Common myeloid progenitor, CD34-positive (primary cell): ENCODE results near the gene TMEM106C.

Experiments used
- CTCF ChIA-PET: fragments of 350-600 bp; sonication (Branson Sonifier 250); formaldehyde crosslinking; loops from one replicate; lab custom pipeline; 2021; ENCODE audit warnings: antibody characterized with exemption; lab: Charles Lee
- POLR2A ChIA-PET: fragments of 350-600 bp; sonication (Branson Sonifier 250); formaldehyde crosslinking; loops from one replicate; lab custom pipeline; 2021; ENCODE audit warnings: antibody characterized with exemption; lab: Charles Lee
- DNase-seq, 3 donors: peaks; one replicate each; pipeline versions ENCODE4 v3.0.0 to v3.0.0-alpha.2; 2013
- H3K27ac ChIP-seq, 2 experiments: 1 replicate in 1 of 2; 2 replicates in 1 of 2; pipeline ENCODE4 v1.7.0; 2013; ENCODE audit warnings: inconsistent platforms in 2 of 2, low read length in 2 of 2, mild to moderate bottlenecking in 2 of 2, low read depth in 1 of 2, moderate library complexity in 1 of 2; ENCODE audit not compliant: severe bottlenecking in 2 of 2, insufficient read depth in 1 of 2, poor library complexity in 1 of 2
- H3K27me3 ChIP-seq, 5 experiments: replicated peaks in 2 of 5; 1 replicate in 3 of 5; 2 replicates in 2 of 5; pipeline versions ENCODE4 v1.6.1 to v1.7.0; 2013; ENCODE audit warnings: low read length in 4 of 5, mild to moderate bottlenecking in 2 of 5, moderate library complexity in 2 of 5, inconsistent platforms in 1 of 5; ENCODE audit not compliant: insufficient read depth in 5 of 5, control insufficient read depth in 4 of 5
- H3K36me3 ChIP-seq, 4 experiments: 1 replicate in 2 of 4; 2 replicates in 2 of 4; pipeline versions ENCODE4 v1.6.1 to v1.7.0; 2013; ENCODE audit warnings: low read length in 3 of 4, control low read depth in 1 of 4, mild to moderate bottlenecking in 1 of 4; ENCODE audit not compliant: control insufficient read depth in 4 of 4, insufficient read depth in 4 of 4
- H3K4me1 ChIP-seq, 4 experiments: 1 replicate in 3 of 4; 2 replicates in 1 of 4; pipeline versions ENCODE4 v1.6.1 to v1.7.1; 2013; ENCODE audit warnings: low read length in 3 of 4, mild to moderate bottlenecking in 3 of 4, control low read depth in 1 of 4, inconsistent platforms in 1 of 4, moderate library complexity in 1 of 4; ENCODE audit not compliant: control insufficient read depth in 4 of 4, insufficient read depth in 4 of 4; ENCODE audit errors: control extremely low read depth in 1 of 4
- H3K4me3 ChIP-seq, 7 experiments: 1 replicate in 4 of 7; 2 replicates in 3 of 7; pipeline versions ENCODE4 v1.5.1 to v1.7.0; 2013; ENCODE audit warnings: mild to moderate bottlenecking in 7 of 7, low read length in 6 of 7, moderate library complexity in 6 of 7, inconsistent platforms in 2 of 7, low read depth in 2 of 7, control low read depth in 1 of 7; ENCODE audit not compliant: insufficient read depth in 4 of 7, control insufficient read depth in 1 of 7; ENCODE audit errors: extremely low read depth in 1 of 7
- H3K9me3 ChIP-seq, 5 experiments: 1 replicate in 4 of 5; 2 replicates in 1 of 5; pipeline versions ENCODE4 v1.6.1 to v1.7.1; 2013; ENCODE audit warnings: low read length in 4 of 5, mild to moderate bottlenecking in 2 of 5, inconsistent platforms in 1 of 5, low read depth in 1 of 5, moderate library complexity in 1 of 5; ENCODE audit not compliant: control insufficient read depth in 4 of 5, insufficient read depth in 2 of 5; ENCODE audit errors: control extremely low read depth in 1 of 5
- WGBS: methylation state at CpG from one replicate; pipeline ENCODE4 v1.1.5; 2013; ENCODE audit not compliant: insufficient coverage; 5-methylcytosine and 5-hydroxymethylcytosine counted together

TMEM106C gene

DNA sequence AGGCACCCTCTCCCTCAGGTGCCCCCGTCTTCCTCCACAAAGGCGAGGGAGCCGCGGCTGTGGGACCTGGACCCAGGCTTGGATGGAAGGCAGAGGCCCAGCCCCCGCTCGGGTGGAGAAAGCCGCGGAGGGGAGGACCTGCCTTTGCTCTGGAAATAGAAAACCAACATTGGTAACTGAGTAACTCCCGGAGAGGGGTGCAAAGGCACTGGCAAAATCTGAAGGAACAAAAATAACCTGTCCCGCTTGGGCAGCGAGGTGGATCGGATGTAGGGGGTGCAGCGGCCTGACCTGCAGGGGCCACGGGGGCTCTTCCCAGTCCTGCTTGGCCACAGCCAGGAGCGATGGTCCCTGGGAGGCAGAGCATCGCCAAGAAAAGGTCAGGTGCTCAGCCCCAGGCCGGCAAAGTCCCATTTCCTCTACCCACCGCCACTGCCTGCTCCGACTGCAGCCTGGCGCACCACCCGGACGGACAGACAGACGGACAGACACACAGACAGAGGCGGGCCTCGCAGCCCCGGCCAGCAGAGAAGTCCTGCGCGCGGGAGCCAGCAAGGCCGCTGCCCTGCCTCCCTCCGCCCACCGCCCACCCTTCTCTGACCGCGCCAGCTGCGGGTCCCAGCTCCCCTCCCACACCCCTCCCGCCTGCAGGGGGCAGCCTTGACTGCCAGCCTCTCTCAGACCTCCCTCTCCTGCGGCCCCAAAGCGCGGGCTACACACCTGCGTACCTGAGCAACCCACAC lies 21.4 kb upstream of the TMEM106C start:
- Histone ChIP-seq H3K9me3 (no peaks in the 10 kb centered on the region), H3K4me1 (peaks cover 2 to 14% (median 10%) of the 10 kb centered on the region in 4 experiments), H3K4me3 (peak overlapping the region in 1 of 7 experiments; percentile 49), H3K27ac (no peak overlapping the region), H3K27me3 (peaks cover 0 to 10% (median 2%) of the 10 kb centered on the region in 5 experiments), H3K36me3 (no peaks in the 10 kb centered on the region)
- ChIA-PET POLR2A (no interaction called here), CTCF (interaction anchor here (1.3 kb wide), 1 partner anchor 48 kb away, joined by 3 read pairs; no protein-coding TSS in a partner anchor)
- peak in 2 of 3 donors; percentile 42 to 48 for DNase-seq
- WGBS = 73% methylated on average over 19 of the region's 40 CpGs

DNA sequence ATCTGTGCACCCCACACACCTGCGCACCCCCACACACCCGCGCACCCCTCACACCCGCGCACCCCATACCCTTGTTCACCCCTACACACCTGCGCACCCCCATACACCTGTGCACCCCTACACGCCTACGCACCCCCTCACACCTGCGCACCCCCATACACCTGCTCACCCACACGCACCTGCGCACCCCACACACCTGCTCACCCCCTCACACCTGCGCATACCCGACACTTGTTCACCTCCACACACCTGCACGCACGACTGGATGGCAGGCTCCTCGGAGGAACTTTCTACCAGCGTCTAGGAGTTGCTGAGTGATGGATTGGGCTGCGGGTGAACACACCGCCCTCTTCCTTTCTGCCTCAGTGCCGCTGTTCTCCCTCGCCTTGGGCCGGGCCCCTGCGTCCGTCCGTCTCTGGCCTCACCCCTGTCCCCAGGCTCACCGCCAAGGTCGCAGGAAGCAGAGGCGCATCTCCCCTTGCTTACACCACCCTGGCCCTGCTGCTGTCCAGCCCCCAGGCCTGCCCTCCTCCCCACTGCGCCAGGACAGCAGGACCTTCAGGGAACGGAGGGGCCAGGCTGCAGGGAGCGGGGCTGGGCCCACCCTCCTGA lies 20.7 kb upstream of the TMEM106C start:
- ChIA-PET POLR2A (no interaction called here), CTCF (interaction anchor here (1.3 kb wide), 1 partner anchor 49 kb away, joined by 3 read pairs; no protein-coding TSS in a partner anchor)
- no peak for DNase-seq
- Histone ChIP-seq H3K9me3 (no peaks in the 10 kb centered on the region), H3K36me3 (no peaks in the 10 kb centered on the region), H3K4me1 (peaks cover 2 to 19% (median 13%) of the 10 kb centered on the region in 4 experiments), H3K4me3 (no peak overlapping the region), H3K27ac (no peak overlapping the region), H3K27me3 (peaks cover 0 to 10% (median 2%) of the 10 kb centered on the region in 5 experiments)
- 79% methylated on average over 18 of the region's 31 CpGs for WGBS

DNA sequence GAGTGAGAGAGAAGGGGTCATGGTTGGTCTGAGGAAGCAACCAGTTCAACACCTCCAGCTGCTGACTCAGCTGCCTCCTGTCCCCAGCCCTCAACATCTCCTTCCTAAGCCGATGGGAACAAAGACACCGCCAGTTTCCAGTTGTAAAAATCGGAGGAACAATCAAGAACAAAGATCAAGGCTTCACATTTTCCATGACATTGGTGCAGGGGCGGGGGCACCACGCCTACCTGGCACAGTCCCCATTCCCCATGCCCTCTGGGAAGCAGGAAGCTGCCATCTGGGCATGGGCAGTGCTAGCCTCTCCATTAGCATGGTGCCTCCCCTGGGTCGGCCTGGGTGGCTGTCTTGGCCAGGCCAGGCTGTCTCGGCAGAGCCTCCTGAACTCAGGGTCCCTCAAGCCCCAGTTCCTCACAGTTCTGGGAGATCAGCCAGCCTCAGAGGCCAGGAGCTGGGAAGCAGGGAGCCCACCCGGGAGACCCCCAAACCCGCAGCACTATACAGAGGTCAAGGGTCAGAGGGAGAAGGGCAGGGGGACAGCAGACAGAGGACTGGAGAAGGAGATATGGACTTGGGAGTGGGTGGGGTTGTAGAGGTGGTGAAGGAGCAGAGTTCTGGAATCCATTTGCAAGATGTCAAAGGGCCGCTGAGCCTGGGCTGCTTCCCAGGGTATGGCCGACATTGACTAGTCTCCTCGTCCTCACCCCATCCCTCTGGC lies 19.6 kb upstream of the TMEM106C start:
- H3K4me3 ChIP-seq = no peak overlapping the region
- no peaks in the 10 kb centered on the region for H3K36me3 ChIP-seq
- ChIA-PET POLR2A (no interaction called here), CTCF (interaction anchor here (1.1 kb wide), 1 partner anchor 39 kb away, joined by 3 read pairs; the partner anchor contains the start of gene VDR)
- no peak for DNase-seq
- WGBS = 95% methylated on average over 11 of the region's 12 CpGs
- H3K27me3 ChIP-seq = peaks cover 0 to 10% (median 2%) of the 10 kb centered on the region in 5 experiments
- no peaks in the 10 kb centered on the region for H3K9me3 ChIP-seq
- H3K4me1 ChIP-seq = peaks cover 2 to 19% (median 13%) of the 10 kb centered on the region in 4 experiments
- H3K27ac ChIP-seq = no peak overlapping the region

DNA sequence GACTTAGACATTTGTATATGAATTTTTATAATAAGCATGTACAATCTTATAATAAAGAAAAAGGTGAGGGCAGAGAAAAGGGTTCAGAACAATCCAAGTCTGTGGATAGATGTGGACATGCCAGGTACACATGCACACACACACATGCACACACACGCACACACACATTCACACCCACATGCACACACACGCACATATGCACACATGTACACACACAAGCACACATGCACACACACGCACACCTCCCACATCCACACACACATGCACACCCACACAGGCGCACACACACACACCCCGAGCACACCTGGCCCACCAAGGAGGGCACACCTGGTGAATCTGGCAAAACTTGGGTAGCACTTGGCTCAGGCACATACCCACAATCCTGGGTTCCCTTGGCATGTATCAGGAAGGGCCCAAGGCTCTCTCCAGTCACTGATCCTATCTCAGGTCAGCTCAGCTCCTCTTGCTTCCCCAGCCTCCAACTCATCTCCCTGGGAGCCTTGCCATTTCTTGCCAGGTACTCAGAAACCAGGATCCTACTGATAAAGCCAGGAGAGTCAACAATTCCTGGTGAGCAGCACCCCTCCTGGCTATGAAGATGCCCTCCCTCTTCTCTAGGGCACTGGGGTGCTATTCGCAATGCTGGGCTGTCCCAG lies 18.6 kb upstream of the TMEM106C start:
- Histone ChIP-seq H3K36me3 (no peaks in the 10 kb centered on the region), H3K4me3 (no peak overlapping the region), H3K9me3 (no peaks in the 10 kb centered on the region), H3K27me3 (peaks cover 0 to 10% (median 2%) of the 10 kb centered on the region in 5 experiments), H3K27ac (no peak overlapping the region), H3K4me1 (peaks cover 2 to 21% (median 15%) of the 10 kb centered on the region in 4 experiments)
- POLR2A ChIA-PET = interaction anchor here (0.5 kb wide), 1 partner anchor 430 kb away, joined by 3 read pairs; no protein-coding TSS in a partner anchor
- CTCF ChIA-PET = interaction anchor here (1.1 kb wide), 1 partner anchor 40 kb away, joined by 3 read pairs; the partner anchor contains the start of gene VDR
- DNase-seq = no peak
- WGBS = 96% methylated on average over 4 of the region's 6 CpGs

DNA sequence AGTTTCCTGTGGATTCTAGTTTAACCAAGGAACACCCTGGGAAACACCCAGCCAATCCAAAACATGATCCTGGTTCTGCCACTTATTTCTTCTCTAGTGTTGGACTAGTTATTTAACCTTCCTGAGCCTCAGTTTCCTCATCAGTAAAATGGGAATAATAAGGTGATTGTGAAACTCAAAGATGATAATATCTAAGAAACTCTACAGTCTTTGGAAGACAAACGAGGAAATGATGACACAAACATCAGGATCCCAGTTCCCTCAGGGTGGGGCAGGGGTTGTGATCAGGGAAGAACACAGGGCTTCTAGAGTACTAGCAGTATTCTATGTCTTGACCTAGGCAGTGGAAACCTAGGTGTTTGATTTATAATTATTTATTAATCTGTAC lies 18.1 kb upstream of the TMEM106C start:
- no CpG with 5 or more reads among the region's 1 CpG for WGBS
- Histone ChIP-seq H3K27ac (no peak overlapping the region), H3K27me3 (peaks cover 0 to 10% (median 2%) of the 10 kb centered on the region in 5 experiments), H3K36me3 (no peaks in the 10 kb centered on the region), H3K4me3 (no peak overlapping the region), H3K9me3 (no peaks in the 10 kb centered on the region), H3K4me1 (peaks cover 2 to 21% (median 15%) of the 10 kb centered on the region in 4 experiments)
- ChIA-PET POLR2A (interaction anchor here (0.5 kb wide), 1 partner anchor 430 kb away, joined by 3 read pairs; no protein-coding TSS in a partner anchor), CTCF (no interaction called here)
- no peak for DNase-seq
